NCI-H1092 (cell line): ENCODE data around the gene IGFL2.
"Not testable (repeated sequence)": the region's sequence is repeated elsewhere in the genome, so short reads cannot be mapped to it uniquely, and the experiment has no call there.

Experiments
- DNase-seq: peaks from one replicate; lab custom pipeline; 2025; lab: John Stamatoyannopoulos, UW

Gene IGFL2

DNA sequence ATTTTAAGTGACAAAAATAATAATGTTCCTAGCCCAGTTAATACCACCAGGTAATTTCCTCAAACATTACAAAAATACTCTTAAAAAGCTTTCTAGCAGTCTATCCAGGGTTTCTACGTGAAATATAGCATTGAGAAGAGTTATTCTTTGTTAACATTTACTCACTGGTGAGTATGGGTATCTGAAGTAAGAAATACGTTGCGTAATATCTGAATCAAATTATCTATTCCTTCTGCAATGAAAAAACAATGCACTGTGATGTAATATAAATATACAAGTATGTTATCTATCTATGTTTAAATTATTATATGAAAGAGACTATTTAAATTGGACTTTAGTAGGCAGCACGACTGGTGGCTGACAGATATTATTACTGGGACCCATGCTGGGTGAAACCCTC lies 5.7 kb upstream of the IGFL2 start:
- no peak for DNase-seq

DNA sequence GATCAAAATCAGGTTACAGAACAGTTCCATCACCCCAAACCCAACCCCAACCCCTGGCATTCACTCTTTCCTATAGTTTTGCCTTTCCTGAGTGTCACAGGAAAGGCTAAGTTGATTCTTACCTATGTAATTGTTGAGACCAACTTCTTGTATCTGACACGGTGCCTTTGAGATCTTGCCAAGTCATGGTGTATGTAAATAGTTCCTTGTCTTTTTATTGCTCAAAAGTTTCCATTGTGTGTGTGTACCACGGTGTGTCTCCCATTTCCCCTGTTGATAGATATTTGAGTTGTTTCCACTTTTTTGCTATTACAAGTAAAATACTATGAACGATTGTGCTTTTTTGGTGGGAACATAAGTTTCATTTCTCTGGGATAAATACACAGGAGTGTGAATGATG lies 3.3 kb upstream of the IGFL2 start:
- no peak for DNase-seq

DNA sequence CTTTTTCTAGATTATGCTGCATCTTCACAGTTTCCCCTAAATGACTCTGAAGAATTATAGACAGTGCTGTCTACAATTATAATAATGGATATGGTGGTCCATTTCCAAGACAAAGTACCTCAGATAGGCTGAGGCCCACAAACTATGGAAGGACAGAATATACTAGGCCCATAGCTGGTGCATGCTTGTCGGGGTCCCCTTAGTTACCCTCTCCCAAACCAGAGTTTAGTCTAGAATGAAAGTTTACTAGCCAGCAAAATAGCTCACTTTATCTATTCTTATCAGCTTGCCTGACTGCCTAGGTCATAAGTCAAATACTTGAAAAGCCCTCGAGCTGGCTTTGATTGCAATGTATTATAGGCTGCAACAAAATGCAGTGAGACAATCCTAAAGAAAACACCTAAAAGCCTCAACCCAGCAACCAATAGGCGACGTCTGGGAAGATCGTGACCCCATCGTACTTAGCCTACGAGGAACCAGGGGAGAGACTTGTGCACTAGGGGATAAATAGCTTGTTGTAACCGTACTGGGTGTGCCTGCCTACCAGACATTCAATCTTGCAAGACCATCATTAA lies 785 bp upstream of the IGFL2 start:
- DNase-seq: no peak

DNA sequence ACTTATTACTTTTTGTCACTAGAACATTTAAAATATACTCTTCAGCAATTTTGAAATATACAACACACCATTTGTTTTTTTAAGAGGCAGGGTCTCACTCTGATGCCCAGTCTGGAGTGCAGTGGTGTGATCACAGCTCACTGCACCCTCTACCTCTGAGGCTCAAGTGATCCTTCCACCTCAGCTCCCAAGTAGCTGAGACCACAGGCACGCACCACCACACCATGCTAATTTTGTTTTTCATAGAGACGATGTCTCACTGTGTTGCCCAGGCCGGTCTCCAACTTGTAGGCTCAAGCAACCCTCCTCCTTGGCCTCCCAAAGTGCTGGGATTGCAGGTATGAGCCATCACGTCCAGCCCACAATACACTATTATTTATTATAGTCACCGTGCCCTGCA lies 2.6 kb downstream of the IGFL2 start:
- no peak for DNase-seq

DNA sequence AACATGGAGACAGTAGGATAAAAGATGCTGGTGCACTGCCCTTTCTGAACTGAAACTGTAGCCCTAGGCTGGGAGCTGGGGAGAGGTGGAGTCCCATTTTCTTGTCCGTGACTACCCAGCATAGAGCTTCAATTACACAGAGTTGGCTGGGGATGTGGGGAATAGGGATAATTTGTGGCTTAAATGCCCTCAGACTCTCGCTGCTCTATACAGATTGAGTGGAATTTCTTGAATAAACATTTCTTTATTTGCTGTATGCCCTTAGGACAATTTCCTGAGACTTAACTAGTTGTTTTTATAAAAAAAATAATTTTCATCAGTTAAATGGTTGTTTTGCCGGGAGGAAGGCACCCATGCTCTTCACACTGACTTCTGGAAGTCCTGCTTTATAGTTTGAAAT lies 7.2 kb downstream of the IGFL2 start:
- no peak for DNase-seq

DNA sequence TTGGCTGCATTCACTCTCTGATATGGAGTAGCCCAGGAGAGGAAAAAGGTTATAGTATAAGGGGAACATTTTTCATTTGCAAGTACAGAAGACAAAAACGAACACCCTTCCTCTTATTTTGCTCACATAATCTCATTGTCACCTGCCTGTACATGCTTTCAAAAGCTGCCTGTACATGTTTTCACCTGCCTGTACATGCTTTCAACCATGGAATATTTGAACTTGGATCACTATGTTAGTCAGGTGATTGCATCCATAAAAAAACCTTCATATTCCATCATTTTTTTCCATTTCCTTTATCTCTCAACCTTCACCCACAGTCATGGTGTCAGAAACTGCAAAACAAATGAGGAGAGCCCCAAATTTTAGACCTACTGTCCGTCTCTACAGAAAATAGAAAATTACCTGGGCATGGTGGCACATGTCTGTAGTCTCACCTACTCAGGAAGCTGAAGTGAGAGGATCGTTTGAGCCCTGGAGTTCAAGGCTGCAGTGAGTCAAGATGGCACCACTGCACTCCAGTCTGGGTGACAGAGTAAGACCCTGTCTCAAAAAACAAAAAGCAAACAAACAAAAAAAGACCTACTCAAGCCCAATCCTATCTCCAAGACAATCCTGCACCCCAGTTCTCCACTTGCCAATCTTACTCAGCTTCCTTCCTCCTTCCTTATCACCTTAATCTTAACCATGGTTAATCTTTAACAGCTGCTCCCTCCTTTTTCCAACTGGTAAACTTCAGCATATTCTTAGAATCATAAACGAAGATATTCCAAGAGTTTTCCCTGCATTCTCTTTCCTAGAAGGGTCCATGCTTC lies 11.6 kb downstream of the IGFL2 start:
- no peak for DNase-seq

DNA sequence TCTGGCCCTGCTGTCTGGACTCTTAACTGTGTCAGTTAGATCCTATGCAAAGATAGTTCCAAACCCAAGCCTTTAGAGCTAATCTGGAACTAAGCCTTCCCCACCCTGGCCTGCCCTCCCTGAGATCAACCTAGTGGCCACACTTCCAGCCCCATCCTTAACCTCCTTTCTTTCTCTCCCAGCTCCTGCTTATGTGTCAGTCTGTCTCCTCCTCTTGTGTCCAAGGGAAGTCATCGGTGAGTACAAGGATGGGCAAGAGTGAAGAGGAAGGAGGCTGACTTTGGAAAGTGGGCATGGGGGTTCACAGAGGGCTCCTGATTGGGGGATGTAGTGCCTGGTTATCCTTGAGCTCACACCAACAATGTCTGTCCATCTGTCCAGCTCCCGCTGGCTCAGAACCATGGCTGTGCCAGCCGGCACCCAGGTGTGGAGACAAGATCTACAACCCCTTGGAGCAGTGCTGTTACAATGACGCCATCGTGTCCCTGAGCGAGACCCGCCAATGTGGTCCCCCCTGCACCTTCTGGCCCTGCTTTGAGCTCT lies 12.3 kb downstream of the IGFL2 start:
- no peak for DNase-seq

DNA sequence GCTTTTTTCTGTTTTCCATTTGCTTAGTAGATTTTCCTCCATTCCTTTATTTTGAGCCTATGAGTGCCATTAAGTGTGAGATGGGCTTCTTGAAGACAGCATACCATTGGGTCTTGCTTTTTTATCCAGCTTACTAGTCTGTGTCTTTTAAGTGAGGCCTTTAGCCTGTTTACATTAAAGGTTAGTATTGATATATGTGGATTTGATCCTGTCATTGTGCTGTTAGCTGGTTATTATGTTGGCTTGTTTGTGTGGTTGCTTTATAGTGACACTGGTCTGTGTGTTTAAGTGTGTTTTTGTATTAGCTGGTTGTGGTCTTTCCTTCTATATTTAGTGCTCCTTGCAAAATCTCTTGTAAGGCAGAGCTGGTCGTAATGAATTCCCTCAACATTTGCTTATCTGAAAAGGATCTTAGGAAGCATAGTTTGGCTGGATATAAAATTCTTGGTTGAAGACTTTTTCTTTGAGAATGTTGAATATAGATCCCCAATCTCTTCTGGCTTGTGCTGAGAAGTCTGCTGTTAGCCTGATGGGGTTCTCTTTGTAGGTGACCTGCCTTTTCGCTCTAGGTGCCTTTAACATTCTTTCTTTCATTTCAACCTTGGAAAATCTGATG lies 13.7 kb downstream of the IGFL2 start:
- not testable (repeated sequence) for DNase-seq

DNA sequence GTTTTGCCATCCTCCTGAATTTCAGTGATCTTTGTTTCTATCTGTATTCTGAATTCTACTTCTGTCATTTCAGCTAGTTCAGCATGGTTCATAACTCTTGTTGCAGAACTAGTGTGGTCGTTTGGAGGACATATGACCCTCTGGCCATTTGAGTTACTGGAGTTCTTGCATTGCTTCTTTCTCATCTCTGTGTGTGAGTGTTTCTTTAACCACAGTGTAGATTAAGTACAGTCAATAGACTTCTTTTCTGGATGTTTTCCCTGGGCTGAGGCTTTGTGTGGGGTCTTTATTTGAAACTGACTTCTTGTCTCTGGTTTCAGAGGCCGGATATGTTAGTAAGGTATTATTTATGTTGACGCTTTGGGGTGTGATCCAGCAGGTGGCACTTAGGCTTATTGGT lies 14.7 kb downstream of the IGFL2 start:
- DNase-seq: no peak

DNA sequence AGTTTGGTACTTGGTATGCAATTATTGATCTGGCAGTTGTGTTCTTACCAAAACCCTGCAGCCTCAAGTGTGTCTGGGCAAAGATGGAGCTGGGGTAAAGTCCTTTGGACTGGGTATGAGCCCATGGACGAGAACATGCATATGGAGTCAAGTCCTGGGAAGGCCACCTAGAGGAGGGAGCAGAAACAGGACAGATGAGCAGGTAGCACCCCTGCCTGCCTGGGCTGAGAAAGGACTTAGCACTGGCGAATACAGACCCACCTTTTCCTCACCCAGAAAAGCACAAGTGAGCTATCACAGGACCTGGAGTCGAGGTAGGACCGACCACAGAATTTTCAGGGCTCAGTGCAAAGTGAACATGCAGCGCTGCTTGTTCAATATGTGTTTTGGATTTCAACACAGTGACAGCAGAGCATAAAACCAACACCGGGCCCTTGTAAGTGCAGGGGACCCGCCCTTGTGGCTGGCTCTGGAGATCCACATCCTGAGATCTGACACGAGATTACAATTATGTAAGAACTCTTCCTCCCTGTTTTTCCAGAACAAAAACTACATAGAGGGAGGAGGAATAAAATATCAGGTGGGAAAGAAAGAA lies 25.9 kb downstream of the IGFL2 start:
- no peak for DNase-seq

DNA sequence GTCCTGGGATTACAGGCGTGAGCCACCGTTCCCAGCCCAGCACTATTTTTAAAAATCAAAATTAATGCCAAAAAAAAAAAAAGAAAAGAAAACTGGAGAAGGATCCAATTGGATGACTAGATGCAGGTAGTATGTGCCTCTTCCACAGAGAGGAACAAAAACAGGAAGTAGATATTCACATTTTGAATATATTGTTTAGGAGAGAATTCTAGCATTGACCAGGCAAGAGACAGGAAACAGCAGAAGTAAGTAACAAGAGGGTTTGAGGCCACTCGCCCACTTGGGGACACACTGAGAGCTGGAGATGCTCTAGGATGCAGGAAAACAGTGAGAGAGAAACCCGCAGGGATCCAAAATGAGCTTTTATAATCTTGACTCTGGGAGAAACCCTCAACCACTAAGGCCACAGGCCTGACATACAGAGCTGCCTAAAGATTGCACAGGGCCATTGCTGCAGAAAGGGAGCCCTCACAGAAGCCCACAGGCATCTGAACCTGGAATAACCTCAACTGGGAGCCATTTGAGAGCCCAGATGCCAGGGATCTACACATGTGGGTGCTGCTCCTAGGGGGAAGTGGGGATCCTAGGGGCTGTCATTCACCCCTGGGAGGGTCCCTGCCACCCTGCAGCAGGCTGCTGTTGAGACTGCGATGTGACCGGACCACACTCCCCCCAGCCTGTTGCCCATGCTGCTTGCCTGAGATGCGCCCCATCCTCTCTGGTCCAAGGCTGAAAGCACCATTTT lies 28.2 kb downstream of the IGFL2 start:
- no peak for DNase-seq

DNA sequence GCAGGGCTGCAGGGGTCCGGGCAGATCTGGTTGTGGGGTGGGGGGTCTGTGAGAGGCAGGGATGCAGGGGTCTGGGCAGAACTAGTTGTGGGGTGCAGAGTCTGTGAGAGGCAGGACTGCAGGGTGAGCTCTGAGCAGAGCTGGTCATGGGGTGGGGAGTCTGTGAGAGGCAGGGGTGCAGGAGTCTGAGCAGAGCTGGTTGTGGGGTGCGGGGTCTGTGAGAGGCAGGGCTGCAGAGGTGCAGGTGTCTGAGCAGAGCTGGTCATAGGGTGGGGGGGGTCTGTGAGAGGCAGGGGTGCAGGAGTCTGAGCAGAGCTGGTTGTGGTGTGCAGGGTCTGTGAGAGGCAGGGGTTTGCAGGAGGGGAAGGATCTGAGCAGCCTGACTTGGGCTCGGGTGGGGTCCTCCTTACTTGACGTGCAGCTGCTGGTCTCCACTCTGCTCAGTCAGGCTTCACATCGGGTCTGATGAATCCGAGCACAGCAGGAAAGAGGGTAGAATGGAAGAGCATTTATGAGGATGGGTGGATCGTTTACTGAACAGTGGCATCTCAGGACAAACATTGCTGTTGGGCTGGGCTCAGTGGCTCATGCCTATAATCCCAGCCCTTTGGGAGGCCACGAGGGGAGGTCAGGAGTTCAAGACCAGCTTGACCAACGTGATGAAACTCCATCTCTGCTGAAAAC lies 31.2 kb downstream of the IGFL2 start:
- DNase-seq: no peak

DNA sequence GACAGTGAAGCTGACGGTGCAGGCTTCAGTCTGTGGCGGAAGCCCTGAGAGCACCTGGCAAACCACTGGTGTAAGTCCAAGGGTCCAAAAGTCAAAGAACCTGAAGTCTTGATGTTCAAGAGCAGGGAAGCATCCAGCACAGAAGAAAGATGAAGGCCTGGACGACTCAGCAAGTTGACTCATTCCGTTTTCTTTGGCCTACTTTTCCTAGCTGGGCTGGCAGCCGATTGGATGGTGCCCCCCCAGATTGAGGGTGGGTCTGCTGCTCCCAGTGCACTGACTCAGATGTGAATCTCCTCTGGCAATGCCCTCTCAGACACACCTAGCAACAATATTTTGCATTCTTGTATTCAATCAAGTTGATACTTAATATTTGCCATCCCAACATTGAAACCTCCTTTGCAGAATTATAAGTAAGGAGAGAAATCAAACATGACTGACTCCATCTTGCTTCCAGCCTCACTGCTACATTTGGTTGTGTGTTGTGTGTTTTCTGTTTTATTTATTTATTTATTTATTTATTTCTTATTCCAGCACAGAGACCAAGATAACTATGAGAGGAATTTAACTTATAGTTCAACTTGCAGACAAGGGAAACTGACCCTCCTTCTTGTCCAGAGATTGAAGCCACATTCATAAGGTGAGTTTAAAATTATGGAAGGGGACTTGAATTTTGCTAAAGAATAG lies 32.8 kb downstream of the IGFL2 start:
- no peak for DNase-seq

DNA sequence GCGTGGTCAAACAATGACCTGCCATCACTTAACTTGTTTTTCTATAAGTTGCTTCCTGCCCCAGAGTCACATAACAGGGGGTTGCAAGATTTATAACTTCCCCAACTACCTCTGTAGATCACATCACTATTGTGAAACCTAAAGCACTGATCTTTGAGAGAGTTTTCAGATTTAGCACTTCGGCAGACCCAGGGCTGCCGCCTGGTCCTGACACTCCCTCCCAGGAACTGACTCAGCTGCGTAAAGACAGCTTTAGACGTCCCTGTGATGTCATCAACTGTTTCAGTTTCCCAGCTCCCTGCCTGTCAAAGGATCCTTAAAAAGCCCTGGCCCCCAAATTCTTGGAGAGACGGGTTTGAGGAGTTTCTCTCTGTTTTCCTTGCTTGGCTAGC lies 33.3 kb downstream of the IGFL2 start:
- no peak for DNase-seq

DNA sequence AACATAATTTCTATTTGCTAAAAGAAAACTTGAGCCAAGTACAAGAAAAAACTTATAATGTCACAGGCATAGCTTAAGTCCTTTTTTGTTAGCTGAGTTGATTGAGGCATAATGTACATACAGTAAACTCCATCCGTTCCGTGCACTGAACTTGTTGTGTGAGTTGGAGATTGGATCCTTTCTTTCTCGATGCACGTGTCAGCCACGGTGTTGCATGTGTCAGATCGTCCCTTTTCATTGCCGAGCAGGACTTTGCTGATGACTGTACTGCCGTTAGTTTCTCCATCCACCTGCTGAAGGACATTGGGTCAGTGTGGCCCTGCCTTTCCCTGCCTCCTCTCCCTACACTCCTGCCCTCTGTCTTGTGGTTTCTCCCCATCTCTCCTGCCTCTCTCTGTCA lies 34.4 kb downstream of the IGFL2 start:
- DNase-seq: no peak

DNA sequence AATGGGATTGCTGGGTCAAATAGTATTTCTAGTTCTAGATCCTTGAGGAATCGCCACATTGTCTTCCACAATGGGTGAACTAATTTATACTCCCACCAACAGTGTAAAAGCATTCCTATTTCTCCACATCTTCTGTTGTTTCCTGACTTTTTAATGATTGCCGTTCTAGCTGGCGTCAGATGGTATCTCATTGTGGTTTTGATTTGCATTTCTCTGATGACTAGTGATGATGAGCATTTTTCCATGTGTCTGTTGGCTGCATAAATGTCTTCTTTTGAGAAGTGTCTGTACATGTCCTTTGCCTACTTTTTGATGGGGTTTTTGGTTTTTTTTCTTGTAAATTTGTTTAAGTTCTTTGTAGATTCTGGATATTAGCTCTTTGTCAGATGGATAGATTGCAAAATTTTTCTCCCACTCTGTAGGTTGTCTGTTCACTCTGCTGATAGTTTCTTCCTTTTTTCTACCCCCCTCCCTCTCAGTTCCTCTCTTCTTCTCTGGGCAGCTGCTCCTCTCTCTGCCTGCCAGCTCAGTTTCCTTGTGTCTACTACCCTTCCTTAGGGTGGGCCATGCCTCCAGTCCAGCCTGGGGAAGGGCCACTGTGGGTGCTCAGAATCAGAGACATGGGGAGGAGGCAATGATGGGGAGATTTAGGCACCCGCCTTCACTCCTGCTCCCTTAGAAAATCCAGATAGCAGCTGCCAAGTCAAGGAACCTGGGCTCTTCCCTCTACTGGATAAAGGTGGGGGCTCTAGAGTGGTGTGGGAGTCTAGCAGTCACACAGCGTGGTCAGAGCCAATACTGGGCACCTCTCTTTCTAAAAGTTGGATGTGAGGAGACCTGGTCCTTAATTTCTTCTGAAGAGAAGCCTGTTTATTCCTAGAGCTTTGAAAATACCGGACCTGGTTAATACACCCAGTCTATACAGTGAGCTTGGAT lies 37.0 kb downstream of the IGFL2 start:
- not testable (repeated sequence) for DNase-seq

DNA sequence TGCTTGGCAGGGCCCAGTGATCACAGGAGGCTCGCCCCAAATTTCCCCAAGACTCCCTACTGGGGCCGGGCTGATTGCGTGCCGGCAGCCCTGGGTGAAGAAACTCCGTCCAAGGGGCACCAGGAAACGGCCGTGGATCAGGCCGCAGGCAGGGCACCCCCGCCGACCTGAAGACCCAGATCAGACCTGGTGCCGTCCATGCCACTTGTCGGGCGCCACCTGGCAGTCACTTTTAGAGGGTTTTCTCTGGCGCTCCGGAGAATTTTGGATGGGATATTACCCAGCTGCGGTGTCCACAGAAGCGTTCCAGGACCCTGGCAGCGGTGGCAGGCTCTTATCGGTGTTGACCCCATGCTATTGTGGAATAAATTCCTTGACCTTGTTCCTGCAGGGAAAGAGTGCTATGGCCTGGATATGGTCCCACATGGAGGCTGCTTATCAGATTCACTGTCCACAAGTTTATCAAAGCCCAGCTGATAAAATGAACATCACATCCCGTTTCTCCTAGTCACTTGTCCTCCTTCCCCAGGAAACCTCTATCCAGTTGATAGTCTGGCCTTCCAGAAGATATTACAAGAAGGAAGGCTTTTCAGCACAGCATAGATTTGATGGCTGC lies 38.2 kb downstream of the IGFL2 start:
- no peak for DNase-seq

DNA sequence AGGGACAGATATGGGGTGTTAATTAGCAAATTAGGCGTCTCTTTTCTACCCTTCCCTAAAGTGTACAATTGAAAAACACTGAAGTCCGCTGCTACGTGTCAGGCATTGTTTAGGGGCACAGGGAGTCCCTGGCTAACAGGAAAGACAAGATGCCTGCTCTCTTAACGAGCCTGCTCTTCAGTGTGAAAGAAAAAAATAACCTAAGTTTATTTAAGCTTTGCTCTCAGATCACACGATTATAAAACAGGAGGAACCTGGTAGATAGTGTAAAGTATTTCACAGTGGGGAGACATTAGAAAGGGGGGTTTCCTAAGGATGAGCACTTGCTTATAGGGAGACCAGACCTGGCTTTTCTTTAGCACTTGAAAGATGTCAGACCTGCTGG lies 38.7 kb downstream of the IGFL2 start:
- DNase-seq: no peak
